C4-2B (cell line): ENCODE results near the gene BTG4.

Source experiments
- CTCF ChIP-seq: fragments of 450-650 bp; conservative IDR thresholded peaks from 2 replicates; pipeline ENCODE4 v1.5.1; 2017; ENCODE audit warnings: mild to moderate bottlenecking
- ZFX ChIP-seq: fragments of 450-650 bp; IDR thresholded peaks from 2 replicates; pipeline ENCODE4 v1.6.1; 2017

GRCh38 chr11:111539426-111540113 lies 27.4 kb upstream of the BTG4 start:
- no peak for TF ChIP-seq CTCF
- no peak for TF ChIP-seq ZFX
